Keratinocyte (primary cell): Measurements from ENCODE around the gene CLMN. TPM values are rescaled to one million over a fixed set of nuclear protein-coding genes. Genes with fewer than 3 reads are reported as not detected.
A peak's percentile ranks its signal among the peaks of the same experiment; 100 is the strongest.

Experiments
- DNase-seq: peaks from one replicate; pipeline ENCODE4 v3.0.0-alpha.2; 2011; ENCODE audit warnings: low read depth, missing footprints, low spot score
- FAIRE-seq: peaks from 2 replicates; lab custom pipeline; 2011; peaks lifted over from hg19 to GRCh38; lab: Jason Lieb, UNC
- H2AFZ ChIP-seq: 2 replicates; pipeline ENCODE4 v1.6.0; 2012; ENCODE audit warnings: low read length, control low read depth, inconsistent platforms; ENCODE audit not compliant: control insufficient read depth
- H3K27ac ChIP-seq: 2 replicates; pipeline ENCODE4 v1.5.1; 2011; ENCODE audit warnings: low read length; ENCODE audit not compliant: control insufficient read depth, insufficient read depth
- H3K27me3 ChIP-seq: 3 replicates; pipeline ENCODE4 v1.6.0; 2011; ENCODE audit warnings: low read length; ENCODE audit not compliant: control insufficient read depth, insufficient read depth; ENCODE audit errors: extremely low read depth
- H3K36me3 ChIP-seq, 2 experiments: 2 replicates in 1 of 2; 3 replicates in 1 of 2; pipeline ENCODE4 v1.5.1; 2011; ENCODE audit warnings: low read length in 2 of 2, mild to moderate bottlenecking in 1 of 2; ENCODE audit not compliant: control insufficient read depth in 2 of 2, insufficient read depth in 2 of 2; ENCODE audit errors: extremely low read depth in 1 of 2
- H3K4me1 ChIP-seq: 3 replicates; pipeline ENCODE4 v1.5.1; 2011; ENCODE audit warnings: low read length; ENCODE audit not compliant: control insufficient read depth, insufficient read depth; ENCODE audit errors: extremely low read depth
- H3K4me2 ChIP-seq: 3 replicates; pipeline ENCODE4 v1.6.0; 2011; ENCODE audit warnings: low read depth, low read length; ENCODE audit not compliant: control insufficient read depth, insufficient read depth; ENCODE audit errors: extremely low read depth
- H3K4me3 ChIP-seq, 3 experiments: fragments of 200-600 bp in 1 of 3; sonication (generic) in 1 of 3; 2 replicates in 2 of 3; 3 replicates in 1 of 3; pipeline ENCODE4 v1.5.1; 2011 to 2016; ENCODE audit warnings: low read length in 3 of 3, mild to moderate bottlenecking in 3 of 3, control low read depth in 2 of 3, inconsistent platforms in 1 of 3, low read depth in 1 of 3, mixed read lengths in 1 of 3, mixed run types in 1 of 3, moderate library complexity in 1 of 3; ENCODE audit not compliant: control insufficient read depth in 2 of 3, insufficient read depth in 2 of 3; ENCODE audit errors: extremely low read depth in 1 of 3
- H3K79me2 ChIP-seq: 2 replicates; pipeline ENCODE4 v1.6.0; 2012; ENCODE audit warnings: low read length; ENCODE audit not compliant: control insufficient read depth, insufficient read depth
- H3K9ac ChIP-seq: 3 replicates; pipeline ENCODE4 v1.6.0; 2011; ENCODE audit warnings: low read length; ENCODE audit not compliant: control insufficient read depth, insufficient read depth; ENCODE audit errors: extremely low read depth
- H3K9me1 ChIP-seq: 3 replicates; pipeline ENCODE4 v1.6.0; 2011; ENCODE audit warnings: low read length; ENCODE audit not compliant: control insufficient read depth, insufficient read depth; ENCODE audit errors: extremely low read depth
- H3K9me3 ChIP-seq: 2 replicates; pipeline ENCODE4 v1.5.1; 2012; ENCODE audit warnings: low read depth, low read length; ENCODE audit not compliant: control insufficient read depth
- H4K20me1 ChIP-seq: 3 replicates; pipeline ENCODE4 v1.6.0; 2011; ENCODE audit warnings: low read length; ENCODE audit not compliant: control insufficient read depth, insufficient read depth; ENCODE audit errors: extremely low read depth
- CTCF ChIP-seq, 3 experiments: IDR thresholded peaks in 1 of 3; conservative IDR thresholded peaks in 1 of 3; optimal IDR thresholded peaks in 1 of 3; 2 replicates in 2 of 3; 3 replicates in 1 of 3; pipeline versions ENCODE3 to v1.5.1; 2011; ENCODE audit warnings: low read length in 3 of 3, mild to moderate bottlenecking in 3 of 3, moderate library complexity in 2 of 3, control low read depth in 1 of 3, inconsistent platforms in 1 of 3; ENCODE audit not compliant: insufficient read depth in 2 of 3; ENCODE audit errors: extremely low read depth in 1 of 3
- EZH2 ChIP-seq: IDR thresholded peaks from one replicate; pipeline ENCODE4 v1.6.1; 2012; ENCODE audit warnings: inconsistent platforms, mild to moderate bottlenecking, low read length, moderate library complexity
- dilution Hi-C: fragments of 300-500 bp; cut with MboI; formaldehyde crosslinking; loops from one replicate; pipeline ENCODE4 v1.7.0; 2020; ENCODE audit warnings: low sequenced_read_pairs; ENCODE audit not compliant: extremely low pct_ligation_motif_present
- polyA plus RNA-seq, 5 experiments: library from polyadenylated mRNA; depleted of rRNA in 3 of 5; stranded (reverse) in 3 of 5; stranded (forward) in 1 of 5; unstranded in 1 of 5; fragments of >200 nt; gene quantifications; 1 replicate in 1 of 5; 2 replicates in 3 of 5; 3 replicates in 1 of 5; pipeline versions ENCODE4 v1.2.1 to v1.2.3, GENCODE V29; 2011 to 2012; ENCODE audit warnings: missing spikeins in 2 of 5, low read depth in 1 of 5, low replicate concordance in 1 of 5

The CLMN gene
- polyA plus RNA-seq, 1 donor (not counting 4 experiments of a cell fraction or from before 2014, with no cell fraction given), result 6.1 TPM

- TF ChIP-seq EZH2 (no peak), CTCF (optimal IDR thresholded peaks at IDR 0.05 in 1 of 3, IDR thresholded peaks at IDR 0.05 in 1 of 3, conservative IDR thresholded peaks at IDR 0.05 in 1 of 3; ENCODE audit: extremely low read depth in 1 of 3, insufficient read depth in 2 of 3, low read length in 3 of 3) (no peak)
- Histone ChIP-seq H3K36me3 (no peaks in the 10 kb centered on the region), H3K9me1 (no peaks in the 10 kb centered on the region), H3K79me2 (no peaks in the 10 kb centered on the region), H3K9ac (no peak overlapping the region), H3K4me3 (no peak overlapping the region), H4K20me1 (no peaks in the 10 kb centered on the region), H3K4me1 (peaks cover 24% of the 10 kb centered on the region), H3K9me3 (no peaks in the 10 kb centered on the region), H3K27ac (peak overlapping the region; percentile 23), H2AFZ (peak overlapping the region; percentile 34), H3K4me2 (peak overlapping the region; percentile 70), H3K27me3 (no peaks in the 10 kb centered on the region)
- FAIRE-seq, result peak; percentile 87
- DNase-seq, result no peak
- dilution Hi-C loops, result no loop called here
These were observed 64.2 kb downstream of the CLMN start for GRCh38 chr14:95255487-95255886.

- no peaks in the 10 kb centered on the region for H3K9me3 ChIP-seq
- FAIRE-seq (no peak), DNase-seq (no peak)
- H4K20me1 ChIP-seq, result no peaks in the 10 kb centered on the region
- H3K9me1 ChIP-seq, result no peaks in the 10 kb centered on the region
- H3K9ac ChIP-seq, result no peak overlapping the region
- H3K27ac ChIP-seq, result no peak overlapping the region
- H3K4me3 ChIP-seq, result no peak overlapping the region
- peak overlapping the region; percentile 70 for H3K4me2 ChIP-seq
- H3K36me3 ChIP-seq, result no peaks in the 10 kb centered on the region
- dilution Hi-C loops, result no loop called here
- no peaks in the 10 kb centered on the region for H3K27me3 ChIP-seq
- H2AFZ ChIP-seq, result peak overlapping the region; percentile 34
- no peak for TF ChIP-seq EZH2
- no peak for TF ChIP-seq CTCF (optimal IDR thresholded peaks at IDR 0.05 in 1 of 3, IDR thresholded peaks at IDR 0.05 in 1 of 3, conservative IDR thresholded peaks at IDR 0.05 in 1 of 3; ENCODE audit: extremely low read depth in 1 of 3, insufficient read depth in 2 of 3, low read length in 3 of 3)
- peaks cover 21% of the 10 kb centered on the region for H3K4me1 ChIP-seq
- no peaks in the 10 kb centered on the region for H3K79me2 ChIP-seq
These were observed 64.7 kb downstream of the CLMN start for GRCh38 chr14:95255013-95255412.
